ENCODE results near the gene NMNAT3. TPM values are rescaled to one million over a fixed set of nuclear protein-coding genes. Genes with fewer than 3 reads are reported as not detected.

NMNAT3 gene
- total RNA-seq (2014; rRNA removed; shearing (Covaris generic)) (7.4 and 9.2 TPM in 2 replicates), polyA plus RNA-seq (2016; fragmentation: Nextera tagmentation; extraction: Ambion mirVana) (8.2 and 8.3 TPM in 2 replicates)
- long read RNA-seq, partial matches to known transcripts, result 0 of 6 reads
- long read RNA-seq, other reads (novel, unspliced or antisense), result 4 of 6 reads

GRCh38 chr3:139677388-139678155 is at the start of gene NMNAT3:
Gene NMNAT3, minus strand, starts transcription at chr3:139677972. Its CDS starts 50,248 bp downstream, at chr3:139627724.
- Histone ChIP-seq H3K4me2 (peak within 1 kb of the TSS; percentile 90), H3K79me2 (replicated peaks; ENCODE audit: insufficient read depth) (no peaks in the 10 kb centered on the region), H3K9me2 (ENCODE audit: insufficient read depth) (no peaks in the 10 kb centered on the region), H3K4me1 (ENCODE audit: insufficient read depth) (peaks cover 34% of the 10 kb centered on the region), H3K27ac (ENCODE audit: low read depth) (no peak within 1 kb of the TSS), H2AFZ (peak within 1 kb of the TSS; percentile 94), H3F3A (replicated peaks; ENCODE audit: low read depth) (no peaks in the 10 kb centered on the region), H3K27me3 (ENCODE audit: insufficient read depth) (peaks cover 18% of the 10 kb centered on the region), H3K4me3 (peak within 1 kb of the TSS; percentile 88), H3K36me3 (ENCODE audit: insufficient read depth) (no peaks in the 10 kb centered on the region), H4K20me1 (replicated peaks; ENCODE audit: insufficient read depth) (0 out of 2 replicates have a peak, but pooled peaks cover 4% of the 10 kb centered on the region)
- H3K9me3 Mint-ChIP-seq, result no peaks in the 10 kb centered on the region
- peaks cover 24% of the 10 kb centered on the region for H3K27me3 Mint-ChIP-seq (ENCODE audit: insufficient read depth, low read depth, poor library complexity)
- H3K4me3 Mint-ChIP-seq, result peak within 1 kb of the TSS; percentile 73
- peaks cover 35% of the 10 kb centered on the region for H3K4me1 Mint-ChIP-seq
- DNase-seq (ENCODE audit: low spot score) (peak; percentile 98), ATAC-seq (peak; percentile 94)
- peak; percentile 52; the same call in 1 of the 2 replicates for TF ChIP-seq POLR2AphosphoS5 (IDR thresholded peaks at IDR 0.05; ENCODE audit: low read depth)
- TF ChIP-seq ZNF114 (CRISPR knock-in tag; IDR thresholded peaks at IDR 0.05), result no peak
- no peak within 1 kb of the TSS for H3K27ac Mint-ChIP-seq
- H3K36me3 Mint-ChIP-seq (ENCODE audit: low read depth), result no peaks in the 10 kb centered on the region

- Histone ChIP-seq H3K36me3 (ENCODE audit: insufficient read depth) (no peaks in the 10 kb centered on the region), H3F3A (replicated peaks; ENCODE audit: low read depth) (no peaks in the 10 kb centered on the region), H3K27me3 (ENCODE audit: insufficient read depth) (no peaks in the 10 kb centered on the region), H4K20me1 (replicated peaks; ENCODE audit: insufficient read depth) (no peaks in the 10 kb centered on the region), H3K27ac (ENCODE audit: low read depth) (no peak overlapping the region), H2AFZ (peak overlapping the region; percentile 49), H3K79me2 (replicated peaks; ENCODE audit: insufficient read depth) (no peaks in the 10 kb centered on the region), H3K9me2 (ENCODE audit: insufficient read depth) (peaks cover 10% of the 10 kb centered on the region; the same call in 1 of the 2 replicates), H3K4me3 (no peak overlapping the region), H3K4me1 (ENCODE audit: insufficient read depth) (peaks cover 23% of the 10 kb centered on the region), H3K4me2 (peak overlapping the region; percentile 61; the same call in 1 of the 2 replicates)
- Mint-ChIP-seq H3K36me3 (ENCODE audit: low read depth) (no peaks in the 10 kb centered on the region), H3K4me1 (peaks cover 24% of the 10 kb centered on the region; the same call in 2 of the 3 replicates), H3K9me3 (no peaks in the 10 kb centered on the region), H3K27ac (peak overlapping the region; percentile 28), H3K4me3 (no peak overlapping the region), H3K27me3 (ENCODE audit: insufficient read depth, low read depth, poor library complexity) (no peaks in the 10 kb centered on the region)
- DNase-seq (ENCODE audit: low spot score), result no peak
- TF ChIP-seq EZH2phosphoT487 (IDR thresholded peaks at IDR 0.05; ENCODE audit: unreplicated experiment) (no peak), NANOG (IDR thresholded peaks at IDR 0.05; ENCODE audit: borderline replicate concordance) (no peak)
- TF ChIP-seq, protein P1, sequence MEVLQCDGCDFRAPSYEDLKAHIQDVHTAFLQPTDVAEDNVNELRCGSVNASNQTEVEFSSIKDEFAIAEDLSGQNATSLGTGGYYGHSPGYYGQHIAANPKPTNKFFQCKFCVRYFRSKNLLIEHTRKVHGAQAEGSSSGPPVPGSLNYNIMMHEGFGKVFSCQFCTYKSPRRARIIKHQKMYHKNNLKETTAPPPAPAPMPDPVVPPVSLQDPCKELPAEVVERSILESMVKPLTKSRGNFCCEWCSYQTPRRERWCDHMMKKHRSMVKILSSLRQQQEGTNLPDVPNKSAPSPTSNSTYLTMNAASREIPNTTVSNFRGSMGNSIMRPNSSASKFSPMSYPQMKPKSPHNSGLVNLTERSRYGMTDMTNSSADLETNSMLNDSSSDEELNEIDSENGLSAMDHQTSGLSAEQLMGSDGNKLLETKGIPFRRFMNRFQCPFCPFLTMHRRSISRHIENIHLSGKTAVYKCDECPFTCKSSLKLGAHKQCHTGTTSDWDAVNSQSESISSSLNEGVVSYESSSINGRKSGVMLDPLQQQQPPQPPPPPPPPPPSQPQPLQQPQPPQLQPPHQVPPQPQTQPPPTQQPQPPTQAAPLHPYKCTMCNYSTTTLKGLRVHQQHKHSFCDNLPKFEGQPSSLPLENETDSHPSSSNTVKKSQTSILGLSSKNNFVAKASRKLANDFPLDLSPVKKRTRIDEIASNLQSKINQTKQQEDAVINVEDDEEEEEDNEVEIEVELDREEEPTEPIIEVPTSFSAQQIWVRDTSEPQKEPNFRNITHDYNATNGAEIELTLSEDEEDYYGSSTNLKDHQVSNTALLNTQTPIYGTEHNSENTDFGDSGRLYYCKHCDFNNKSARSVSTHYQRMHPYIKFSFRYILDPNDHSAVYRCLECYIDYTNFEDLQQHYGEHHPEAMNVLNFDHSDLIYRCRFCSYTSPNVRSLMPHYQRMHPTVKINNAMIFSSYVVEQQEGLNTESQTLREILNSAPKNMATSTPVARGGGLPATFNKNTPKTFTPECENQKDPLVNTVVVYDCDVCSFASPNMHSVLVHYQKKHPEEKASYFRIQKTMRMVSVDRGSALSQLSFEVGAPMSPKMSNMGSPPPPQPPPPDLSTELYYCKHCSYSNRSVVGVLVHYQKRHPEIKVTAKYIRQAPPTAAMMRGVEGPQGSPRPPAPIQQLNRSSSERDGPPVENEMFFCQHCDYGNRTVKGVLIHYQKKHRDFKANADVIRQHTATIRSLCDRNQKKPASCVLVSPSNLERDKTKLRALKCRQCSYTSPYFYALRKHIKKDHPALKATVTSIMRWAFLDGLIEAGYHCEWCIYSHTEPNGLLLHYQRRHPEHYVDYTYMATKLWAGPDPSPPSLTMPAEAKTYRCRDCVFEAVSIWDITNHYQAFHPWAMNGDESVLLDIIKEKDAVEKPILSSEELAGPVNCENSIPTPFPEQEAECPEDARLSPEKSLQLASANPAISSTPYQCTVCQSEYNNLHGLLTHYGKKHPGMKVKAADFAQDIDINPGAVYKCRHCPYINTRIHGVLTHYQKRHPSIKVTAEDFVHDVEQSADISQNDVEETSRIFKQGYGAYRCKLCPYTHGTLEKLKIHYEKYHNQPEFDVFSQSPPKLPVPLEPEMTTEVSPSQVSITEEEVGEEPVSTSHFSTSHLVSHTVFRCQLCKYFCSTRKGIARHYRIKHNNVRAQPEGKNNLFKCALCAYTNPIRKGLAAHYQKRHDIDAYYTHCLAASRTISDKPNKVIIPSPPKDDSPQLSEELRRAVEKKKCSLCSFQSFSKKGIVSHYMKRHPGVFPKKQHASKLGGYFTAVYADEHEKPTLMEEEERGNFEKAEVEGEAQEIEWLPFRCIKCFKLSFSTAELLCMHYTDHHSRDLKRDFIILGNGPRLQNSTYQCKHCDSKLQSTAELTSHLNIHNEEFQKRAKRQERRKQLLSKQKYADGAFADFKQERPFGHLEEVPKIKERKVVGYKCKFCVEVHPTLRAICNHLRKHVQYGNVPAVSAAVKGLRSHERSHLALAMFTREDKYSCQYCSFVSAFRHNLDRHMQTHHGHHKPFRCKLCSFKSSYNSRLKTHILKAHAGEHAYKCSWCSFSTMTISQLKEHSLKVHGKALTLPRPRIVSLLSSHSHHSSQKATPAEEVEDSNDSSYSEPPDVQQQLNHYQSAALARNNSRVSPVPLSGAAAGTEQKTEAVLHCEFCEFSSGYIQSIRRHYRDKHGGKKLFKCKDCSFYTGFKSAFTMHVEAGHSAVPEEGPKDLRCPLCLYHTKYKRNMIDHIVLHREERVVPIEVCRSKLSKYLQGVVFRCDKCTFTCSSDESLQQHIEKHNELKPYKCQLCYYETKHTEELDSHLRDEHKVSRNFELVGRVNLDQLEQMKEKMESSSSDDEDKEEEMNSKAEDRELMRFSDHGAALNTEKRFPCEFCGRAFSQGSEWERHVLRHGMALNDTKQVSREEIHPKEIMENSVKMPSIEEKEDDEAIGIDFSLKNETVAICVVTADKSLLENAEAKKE (CRISPR knock-in tag; IDR thresholded peaks at IDR 0.05), result peak; percentile 13; the same call in 1 of the 2 replicates
- TF ChIP-seq, protein P2, sequence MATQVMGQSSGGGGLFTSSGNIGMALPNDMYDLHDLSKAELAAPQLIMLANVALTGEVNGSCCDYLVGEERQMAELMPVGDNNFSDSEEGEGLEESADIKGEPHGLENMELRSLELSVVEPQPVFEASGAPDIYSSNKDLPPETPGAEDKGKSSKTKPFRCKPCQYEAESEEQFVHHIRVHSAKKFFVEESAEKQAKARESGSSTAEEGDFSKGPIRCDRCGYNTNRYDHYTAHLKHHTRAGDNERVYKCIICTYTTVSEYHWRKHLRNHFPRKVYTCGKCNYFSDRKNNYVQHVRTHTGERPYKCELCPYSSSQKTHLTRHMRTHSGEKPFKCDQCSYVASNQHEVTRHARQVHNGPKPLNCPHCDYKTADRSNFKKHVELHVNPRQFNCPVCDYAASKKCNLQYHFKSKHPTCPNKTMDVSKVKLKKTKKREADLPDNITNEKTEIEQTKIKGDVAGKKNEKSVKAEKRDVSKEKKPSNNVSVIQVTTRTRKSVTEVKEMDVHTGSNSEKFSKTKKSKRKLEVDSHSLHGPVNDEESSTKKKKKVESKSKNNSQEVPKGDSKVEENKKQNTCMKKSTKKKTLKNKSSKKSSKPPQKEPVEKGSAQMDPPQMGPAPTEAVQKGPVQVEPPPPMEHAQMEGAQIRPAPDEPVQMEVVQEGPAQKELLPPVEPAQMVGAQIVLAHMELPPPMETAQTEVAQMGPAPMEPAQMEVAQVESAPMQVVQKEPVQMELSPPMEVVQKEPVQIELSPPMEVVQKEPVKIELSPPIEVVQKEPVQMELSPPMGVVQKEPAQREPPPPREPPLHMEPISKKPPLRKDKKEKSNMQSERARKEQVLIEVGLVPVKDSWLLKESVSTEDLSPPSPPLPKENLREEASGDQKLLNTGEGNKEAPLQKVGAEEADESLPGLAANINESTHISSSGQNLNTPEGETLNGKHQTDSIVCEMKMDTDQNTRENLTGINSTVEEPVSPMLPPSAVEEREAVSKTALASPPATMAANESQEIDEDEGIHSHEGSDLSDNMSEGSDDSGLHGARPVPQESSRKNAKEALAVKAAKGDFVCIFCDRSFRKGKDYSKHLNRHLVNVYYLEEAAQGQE (IDR thresholded peaks at IDR 0.05; ENCODE audit: unreplicated experiment), result no peak
- peak; percentile 72 for ATAC-seq
Observed at GRCh38 chr3:139721370-139721769, 43.6 kb upstream of the NMNAT3 start.

Measured in GM23338 (cell line).